ENCODE data around the gene FER. TPM values are rescaled to one million over a fixed set of nuclear protein-coding genes. Genes with fewer than 3 reads are reported as not detected.

Gene FER
- total RNA-seq, 1 donor = 36.6 TPM

DNA sequence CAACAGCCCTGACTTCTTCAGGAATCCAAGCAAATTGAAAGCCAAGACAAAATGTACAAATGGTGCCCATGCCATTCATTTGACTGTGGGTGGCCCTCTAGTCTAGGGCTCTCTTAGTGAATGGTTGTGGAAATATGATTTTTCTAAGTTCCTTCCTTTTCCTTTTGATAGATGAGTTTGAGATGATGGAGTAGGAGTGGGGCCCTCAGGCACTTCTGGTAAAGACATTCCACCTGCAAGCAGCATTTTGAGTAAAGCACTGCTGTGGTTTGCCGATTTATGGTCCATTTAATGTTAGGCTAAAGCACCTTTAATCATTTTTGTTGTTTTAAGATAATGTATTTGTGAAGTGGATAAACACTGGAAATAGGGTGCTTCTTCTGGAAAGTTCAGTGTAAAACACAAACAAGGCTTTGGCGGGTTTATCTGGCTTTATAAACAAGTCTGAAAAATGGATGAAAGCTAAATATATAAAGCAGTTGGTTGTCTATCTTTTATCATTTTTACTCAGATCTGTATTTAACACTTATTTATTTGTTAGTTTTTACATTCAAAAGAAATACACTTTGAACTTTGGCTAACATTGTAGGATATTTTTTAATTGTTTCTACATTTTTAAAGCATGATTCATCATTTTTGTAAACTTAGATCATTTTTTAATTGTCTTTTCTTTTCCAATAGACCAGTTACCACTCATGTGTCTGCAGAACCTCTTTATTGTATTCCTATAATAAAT is 448.6 kb downstream of the FER start:
- DNase-seq (ENCODE audit: insufficient read length, low spot score, missing footprints) = no peak
- H3K27ac ChIP-seq (ENCODE audit: low read depth, low read length) = no peak overlapping the region

DNA sequence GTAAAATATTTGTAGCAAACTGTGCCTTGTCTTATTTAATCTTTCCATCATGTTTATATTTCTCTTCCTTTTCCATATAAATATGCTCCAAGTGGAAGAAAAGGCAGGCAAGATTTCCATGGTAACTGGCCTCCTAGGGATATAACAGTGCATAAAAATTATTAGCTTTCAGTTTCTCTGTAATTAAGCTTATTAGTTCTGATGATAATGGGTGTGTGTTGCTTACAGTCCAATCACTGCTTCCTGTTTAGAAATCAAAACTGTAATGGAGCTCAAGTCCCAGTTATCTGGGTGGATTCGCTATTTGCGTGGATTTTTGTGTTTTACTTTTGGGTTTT is 449.1 kb downstream of the FER start:
- Histone ChIP-seq H4K20me1 (ENCODE audit: insufficient read depth, low read length) (no peaks in the 10 kb centered on the region), H3K27me3 (ENCODE audit: insufficient read depth, low read length) (no peaks in the 10 kb centered on the region), H3K4me2 (ENCODE audit: insufficient read depth, low read length) (no peak overlapping the region), H2AFZ (ENCODE audit: low read length) (no peak overlapping the region), H3K4me3 (ENCODE audit: insufficient read depth, low read length) (no peak overlapping the region), H3K9me3 (ENCODE audit: low read depth, low read length) (no peaks in the 10 kb centered on the region), H3K36me3 (ENCODE audit: insufficient read depth, low read length) (no peaks in the 10 kb centered on the region), H3K79me2 (ENCODE audit: insufficient read depth, low read length) (no peaks in the 10 kb centered on the region), H3K27ac (ENCODE audit: low read depth, low read length) (no peak overlapping the region), H3K4me1 (ENCODE audit: insufficient read depth, low read length) (no peaks in the 10 kb centered on the region)
- no peak for DNase-seq (ENCODE audit: insufficient read length, low spot score, missing footprints)
- TF ChIP-seq, protein P1, sequence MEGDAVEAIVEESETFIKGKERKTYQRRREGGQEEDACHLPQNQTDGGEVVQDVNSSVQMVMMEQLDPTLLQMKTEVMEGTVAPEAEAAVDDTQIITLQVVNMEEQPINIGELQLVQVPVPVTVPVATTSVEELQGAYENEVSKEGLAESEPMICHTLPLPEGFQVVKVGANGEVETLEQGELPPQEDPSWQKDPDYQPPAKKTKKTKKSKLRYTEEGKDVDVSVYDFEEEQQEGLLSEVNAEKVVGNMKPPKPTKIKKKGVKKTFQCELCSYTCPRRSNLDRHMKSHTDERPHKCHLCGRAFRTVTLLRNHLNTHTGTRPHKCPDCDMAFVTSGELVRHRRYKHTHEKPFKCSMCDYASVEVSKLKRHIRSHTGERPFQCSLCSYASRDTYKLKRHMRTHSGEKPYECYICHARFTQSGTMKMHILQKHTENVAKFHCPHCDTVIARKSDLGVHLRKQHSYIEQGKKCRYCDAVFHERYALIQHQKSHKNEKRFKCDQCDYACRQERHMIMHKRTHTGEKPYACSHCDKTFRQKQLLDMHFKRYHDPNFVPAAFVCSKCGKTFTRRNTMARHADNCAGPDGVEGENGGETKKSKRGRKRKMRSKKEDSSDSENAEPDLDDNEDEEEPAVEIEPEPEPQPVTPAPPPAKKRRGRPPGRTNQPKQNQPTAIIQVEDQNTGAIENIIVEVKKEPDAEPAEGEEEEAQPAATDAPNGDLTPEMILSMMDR (IDR thresholded peaks at IDR 0.05; ENCODE audit: extremely low read depth, low read depth, low read length) = no peak

More for the DNA sequence above, 448.6 kb downstream of the FER start:
- TF ChIP-seq, protein P1 (IDR thresholded peaks at IDR 0.05; ENCODE audit: extremely low read depth, low read depth, low read length) = no peak
- Histone ChIP-seq H2AFZ (ENCODE audit: low read length) (no peak overlapping the region), H3K4me1 (ENCODE audit: insufficient read depth, low read length) (peaks cover 2% of the 10 kb centered on the region), H3K4me2 (ENCODE audit: insufficient read depth, low read length) (no peak overlapping the region), H4K20me1 (ENCODE audit: insufficient read depth, low read length) (no peaks in the 10 kb centered on the region), H3K4me3 (ENCODE audit: insufficient read depth, low read length) (no peak overlapping the region), H3K79me2 (ENCODE audit: insufficient read depth, low read length) (no peaks in the 10 kb centered on the region), H3K36me3 (ENCODE audit: insufficient read depth, low read length) (no peaks in the 10 kb centered on the region), H3K9me3 (ENCODE audit: low read depth, low read length) (no peaks in the 10 kb centered on the region), H3K27me3 (ENCODE audit: insufficient read depth, low read length) (no peaks in the 10 kb centered on the region)

- no peak overlapping the region for H3K4me3 ChIP-seq (ENCODE audit: insufficient read depth, low read length)
- no peak overlapping the region for H2AFZ ChIP-seq (ENCODE audit: low read length)
- no peaks in the 10 kb centered on the region for H4K20me1 ChIP-seq (ENCODE audit: insufficient read depth, low read length)
- H3K9me3 ChIP-seq (ENCODE audit: low read depth, low read length) = no peaks in the 10 kb centered on the region
- TF ChIP-seq, protein P1 (IDR thresholded peaks at IDR 0.05; ENCODE audit: extremely low read depth, low read depth, low read length) = no peak
- H3K27ac ChIP-seq (ENCODE audit: low read depth, low read length) = no peak overlapping the region
- DNase-seq (ENCODE audit: insufficient read length, low spot score, missing footprints) = no peak
- no peaks in the 10 kb centered on the region for H3K36me3 ChIP-seq (ENCODE audit: insufficient read depth, low read length)
- H3K79me2 ChIP-seq (ENCODE audit: insufficient read depth, low read length) = no peaks in the 10 kb centered on the region
- H3K27me3 ChIP-seq (ENCODE audit: insufficient read depth, low read length) = no peaks in the 10 kb centered on the region
- no peaks in the 10 kb centered on the region for H3K4me1 ChIP-seq (ENCODE audit: insufficient read depth, low read length)
- no peak overlapping the region for H3K4me2 ChIP-seq (ENCODE audit: insufficient read depth, low read length)
These were observed 451.6 kb downstream of the FER start for GRCh38 chr5:109199289-109199688.

DNA sequence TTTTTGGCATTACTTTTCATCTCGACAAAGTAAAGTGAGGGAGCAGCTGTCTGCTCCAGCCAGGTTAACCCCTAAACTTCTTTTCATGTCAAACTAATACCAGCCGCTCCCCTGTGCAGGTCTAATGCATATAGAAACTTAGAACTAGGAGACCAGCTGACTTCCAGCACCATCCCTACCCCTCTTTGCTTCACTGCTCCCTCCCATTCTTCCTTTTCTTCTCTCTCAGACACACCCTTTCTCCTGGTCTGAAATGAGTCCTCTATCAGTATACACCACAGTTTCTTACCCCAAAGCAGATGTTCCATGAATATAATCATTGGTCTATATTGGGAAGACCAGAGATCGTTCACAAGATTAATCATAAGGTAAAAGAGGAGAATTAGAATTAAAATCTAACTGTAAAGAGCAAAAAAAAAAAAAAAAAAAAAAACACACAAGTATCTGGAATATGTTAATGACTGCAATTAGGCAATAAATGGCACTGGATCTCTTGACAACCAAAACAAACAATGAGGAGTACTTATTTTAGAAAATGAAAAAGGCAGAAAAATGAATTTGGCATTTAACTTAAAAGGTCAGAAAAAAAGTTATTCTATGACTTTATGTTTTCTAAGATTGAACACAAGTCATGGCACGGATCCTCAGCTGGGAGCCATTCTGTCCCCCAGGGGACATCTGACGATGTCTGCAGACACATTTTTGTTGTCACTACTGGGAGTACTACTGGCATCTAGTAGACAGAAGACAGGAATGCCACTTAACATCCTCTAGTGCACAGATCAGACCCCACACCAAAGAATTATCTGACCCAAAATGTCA is 452.3 kb downstream of the FER start:
- TF ChIP-seq, protein P1 (IDR thresholded peaks at IDR 0.05; ENCODE audit: extremely low read depth, low read depth, low read length) = no peak
- H3K4me3 ChIP-seq (ENCODE audit: insufficient read depth, low read length) = no peak overlapping the region
- no peak for DNase-seq (ENCODE audit: insufficient read length, low spot score, missing footprints)

More for the DNA sequence above, 452.3 kb downstream of the FER start:
- Histone ChIP-seq H3K79me2 (ENCODE audit: insufficient read depth, low read length) (no peaks in the 10 kb centered on the region), H3K27me3 (ENCODE audit: insufficient read depth, low read length) (no peaks in the 10 kb centered on the region), H3K36me3 (ENCODE audit: insufficient read depth, low read length) (no peaks in the 10 kb centered on the region), H3K27ac (ENCODE audit: low read depth, low read length) (no peak overlapping the region), H3K9me3 (ENCODE audit: low read depth, low read length) (no peaks in the 10 kb centered on the region), H3K4me2 (ENCODE audit: insufficient read depth, low read length) (no peak overlapping the region), H3K4me1 (ENCODE audit: insufficient read depth, low read length) (no peaks in the 10 kb centered on the region), H4K20me1 (ENCODE audit: insufficient read depth, low read length) (no peaks in the 10 kb centered on the region), H2AFZ (ENCODE audit: low read length) (no peak overlapping the region)
